Measurements from ENCODE around the gene PRKAG3.

PRKAG3 gene

DNA sequence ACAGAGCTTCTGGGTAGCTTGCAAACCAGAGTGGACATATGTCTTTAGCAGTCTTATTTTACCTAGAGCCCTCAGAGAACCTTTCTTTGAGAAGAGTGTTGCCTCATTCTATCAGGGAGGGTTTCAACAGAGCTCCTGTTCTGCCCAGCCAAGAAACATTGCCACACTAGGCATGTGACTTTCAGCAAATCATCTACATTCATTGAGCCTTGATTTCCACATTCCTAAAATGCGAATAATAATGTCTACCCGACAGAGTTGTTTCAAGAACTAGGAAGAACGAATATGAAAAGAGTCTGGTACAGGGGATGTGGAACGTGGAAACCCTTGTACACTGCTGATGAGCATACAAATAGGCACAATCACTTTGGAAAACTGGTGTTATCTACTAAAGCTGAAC, 7.8 kb upstream of the PRKAG3 start:
- no peak for FAIRE-seq
- TF ChIP-seq, protein P1, sequence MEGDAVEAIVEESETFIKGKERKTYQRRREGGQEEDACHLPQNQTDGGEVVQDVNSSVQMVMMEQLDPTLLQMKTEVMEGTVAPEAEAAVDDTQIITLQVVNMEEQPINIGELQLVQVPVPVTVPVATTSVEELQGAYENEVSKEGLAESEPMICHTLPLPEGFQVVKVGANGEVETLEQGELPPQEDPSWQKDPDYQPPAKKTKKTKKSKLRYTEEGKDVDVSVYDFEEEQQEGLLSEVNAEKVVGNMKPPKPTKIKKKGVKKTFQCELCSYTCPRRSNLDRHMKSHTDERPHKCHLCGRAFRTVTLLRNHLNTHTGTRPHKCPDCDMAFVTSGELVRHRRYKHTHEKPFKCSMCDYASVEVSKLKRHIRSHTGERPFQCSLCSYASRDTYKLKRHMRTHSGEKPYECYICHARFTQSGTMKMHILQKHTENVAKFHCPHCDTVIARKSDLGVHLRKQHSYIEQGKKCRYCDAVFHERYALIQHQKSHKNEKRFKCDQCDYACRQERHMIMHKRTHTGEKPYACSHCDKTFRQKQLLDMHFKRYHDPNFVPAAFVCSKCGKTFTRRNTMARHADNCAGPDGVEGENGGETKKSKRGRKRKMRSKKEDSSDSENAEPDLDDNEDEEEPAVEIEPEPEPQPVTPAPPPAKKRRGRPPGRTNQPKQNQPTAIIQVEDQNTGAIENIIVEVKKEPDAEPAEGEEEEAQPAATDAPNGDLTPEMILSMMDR (IDR thresholded peaks at IDR 0.05; ENCODE audit: insufficient read depth, missing control alignments), result no peak
- no peak for DNase-seq (ENCODE audit: insufficient read length, low spot score)

DNA sequence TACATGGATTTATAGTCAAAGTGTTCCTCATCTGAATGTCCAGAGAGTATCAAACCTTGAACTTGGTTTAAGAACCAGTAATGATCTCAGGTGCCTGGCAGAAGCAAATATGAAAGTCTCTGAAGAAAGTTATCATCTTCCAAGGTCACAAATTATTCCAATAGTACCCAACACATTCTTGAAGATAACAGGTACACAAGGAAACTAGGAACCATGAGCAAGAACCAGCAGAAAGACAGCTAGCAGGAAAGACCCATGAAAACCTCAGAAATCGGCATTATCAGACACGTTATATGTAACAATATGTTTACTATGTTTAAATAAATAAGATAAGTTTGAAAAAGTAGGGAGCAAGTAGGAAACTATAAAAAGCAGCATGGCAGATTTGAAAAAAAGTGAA, 5.9 kb upstream of the PRKAG3 start:
- TF ChIP-seq, protein P1 (IDR thresholded peaks at IDR 0.05; ENCODE audit: insufficient read depth, missing control alignments), result no peak
- FAIRE-seq (no peak), DNase-seq (ENCODE audit: insufficient read length, low spot score) (no peak)

DNA sequence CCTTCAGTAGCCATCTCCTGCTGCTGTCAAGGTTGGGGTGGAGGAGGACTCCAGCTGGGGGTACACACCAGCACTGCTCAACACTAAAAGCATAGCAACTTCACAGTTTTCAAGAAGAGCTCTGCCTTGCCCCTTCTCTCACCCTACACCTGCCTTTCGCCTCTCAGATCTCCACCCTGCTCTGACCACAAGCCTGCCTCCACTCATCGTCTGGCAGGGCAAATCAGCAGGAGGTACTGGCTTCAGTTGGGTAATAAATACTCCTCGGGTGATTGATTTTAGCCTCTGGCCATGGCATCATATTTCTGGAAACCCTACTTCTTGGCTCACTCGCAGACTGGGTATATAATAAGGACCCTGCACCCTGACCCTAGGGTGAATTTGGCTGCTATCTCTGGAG, 3.1 kb upstream of the PRKAG3 start:
- TF ChIP-seq, protein P1 (IDR thresholded peaks at IDR 0.05; ENCODE audit: insufficient read depth, missing control alignments), result no peak
- DNase-seq (ENCODE audit: insufficient read length, low spot score), result no peak
- no peak for FAIRE-seq

DNA sequence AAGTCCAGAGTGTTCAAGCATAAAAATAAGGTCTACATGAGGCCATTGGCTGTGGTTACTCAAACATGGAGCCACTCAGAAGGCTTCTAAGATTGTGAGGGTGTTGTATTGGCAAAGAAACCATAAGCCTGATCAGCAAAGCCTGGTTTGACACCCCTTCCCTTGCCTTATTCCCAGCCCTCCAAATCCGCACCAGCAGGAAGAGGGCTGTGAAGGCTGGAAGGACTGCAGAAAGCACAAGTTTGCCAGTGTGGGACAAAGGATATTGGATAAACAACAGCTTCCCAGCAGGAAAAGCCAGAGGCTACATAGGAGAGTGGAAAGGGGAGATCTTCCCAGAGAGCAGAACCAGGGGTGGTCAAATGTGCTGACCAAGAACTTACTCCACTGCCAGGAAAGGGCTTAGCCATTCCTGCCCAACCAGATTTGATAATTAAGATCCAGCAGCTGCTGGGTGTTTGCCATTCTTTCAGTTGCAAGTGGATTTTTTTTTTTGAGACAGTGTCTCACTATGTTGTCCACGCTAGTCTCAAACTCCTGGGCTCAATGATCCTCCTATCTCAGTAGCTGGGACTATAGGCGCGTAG, 1.5 kb upstream of the PRKAG3 start:
- TF ChIP-seq, protein P1 (IDR thresholded peaks at IDR 0.05; ENCODE audit: insufficient read depth, missing control alignments), result no peak
- no peak for DNase-seq (ENCODE audit: insufficient read length, low spot score)

DNA sequence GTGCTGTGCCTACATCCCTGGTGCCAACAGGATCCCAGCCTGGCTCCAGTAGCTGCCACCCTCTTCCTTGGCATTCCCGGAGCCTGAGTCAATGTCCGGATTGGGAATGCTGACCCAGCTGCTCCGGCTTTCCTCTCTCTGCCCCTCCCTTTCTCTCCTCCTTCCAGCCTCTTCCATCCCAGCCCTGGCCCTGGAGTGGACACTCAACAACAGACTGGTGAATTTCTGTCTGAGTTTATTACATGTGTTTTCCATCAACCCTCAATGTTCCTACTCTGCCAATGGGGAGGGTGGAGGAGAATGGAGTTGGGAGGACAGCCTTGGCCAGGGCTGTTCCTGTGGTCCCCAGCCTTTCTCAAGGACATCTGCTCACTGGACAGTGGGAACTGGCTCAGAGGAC, 917 bp upstream of the PRKAG3 start:
- no peak for DNase-seq (ENCODE audit: insufficient read length, low spot score)
- TF ChIP-seq, protein P1 (IDR thresholded peaks at IDR 0.05; ENCODE audit: insufficient read depth, missing control alignments), result no peak
- FAIRE-seq, result no peak

More for the DNA sequence above, 1.5 kb upstream of the PRKAG3 start:
- no peak for FAIRE-seq

DNA sequence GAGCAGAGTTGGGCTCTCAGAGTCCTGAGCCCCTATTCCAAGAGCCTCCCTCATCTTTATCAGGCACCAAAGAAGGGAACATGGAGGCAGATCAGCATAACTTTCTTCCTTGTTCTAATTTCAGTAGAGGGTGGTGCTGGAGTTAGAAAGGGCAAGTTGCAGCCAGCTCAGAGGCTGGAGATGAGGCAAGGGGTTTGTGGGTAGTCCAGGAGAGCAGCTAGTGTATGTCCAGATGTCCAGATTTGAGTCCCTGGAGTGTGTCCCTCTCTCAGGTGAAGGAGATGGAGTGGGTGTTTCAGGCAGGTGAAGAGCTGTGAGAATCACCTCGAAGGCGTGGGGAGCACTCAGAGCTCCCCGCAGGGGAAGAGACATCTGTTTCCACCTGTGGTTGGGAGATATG, 478 bp upstream of the PRKAG3 start:
- no peak for DNase-seq (ENCODE audit: insufficient read length, low spot score)
- TF ChIP-seq, protein P1 (IDR thresholded peaks at IDR 0.05; ENCODE audit: insufficient read depth, missing control alignments), result no peak
- FAIRE-seq, result no peak

DNA sequence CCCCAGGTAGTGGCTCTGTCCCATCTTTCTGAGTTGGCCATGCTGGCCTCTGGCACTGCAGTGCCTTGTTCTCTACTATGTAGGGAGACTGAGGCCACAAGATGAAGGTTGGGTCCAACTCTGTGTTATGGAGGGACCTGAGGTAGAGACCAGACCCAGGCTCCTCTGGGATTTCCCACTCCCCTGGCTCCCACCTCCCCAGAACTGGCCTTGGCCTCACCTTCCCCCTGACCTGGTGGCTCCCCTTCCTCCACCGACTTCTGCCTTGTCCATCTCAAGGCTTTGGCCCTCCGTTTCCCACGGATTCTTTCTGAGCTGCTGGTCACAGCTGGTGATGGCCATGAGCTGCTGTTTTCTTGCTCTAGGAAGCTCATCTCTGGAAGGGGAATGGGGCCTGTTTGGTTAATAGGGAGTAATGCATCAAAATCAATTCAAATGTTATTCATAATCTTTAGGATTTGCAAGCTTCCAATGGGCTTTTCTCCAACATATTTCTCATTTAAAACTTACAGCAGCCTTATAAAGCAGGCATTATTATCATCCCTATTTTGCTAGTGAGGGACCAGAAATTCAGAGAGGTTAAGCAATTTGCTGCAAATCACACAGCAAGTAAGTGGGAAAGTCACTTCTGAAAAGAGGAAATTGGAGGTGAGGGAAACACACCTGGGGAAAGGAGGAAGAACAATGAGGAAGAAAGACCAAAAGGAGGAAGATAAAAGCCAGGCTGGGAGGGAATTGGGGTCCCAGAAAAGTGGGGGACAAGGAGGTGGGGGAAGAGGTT, 887 bp downstream of the PRKAG3 start:
- FAIRE-seq, result no peak
- TF ChIP-seq, protein P1 (IDR thresholded peaks at IDR 0.05; ENCODE audit: insufficient read depth, missing control alignments), result no peak
- no peak for DNase-seq (ENCODE audit: insufficient read length, low spot score)

Measured in D721Med (cell line).